HCT116 (cell line): ENCODE measurements around the gene CCM2L. TPM values are rescaled to one million over a fixed set of nuclear protein-coding genes. Genes with fewer than 3 reads are reported as not detected.

Experiments
- ATAC-seq: fragments of 200-7000 bp; cut with Tn5 transposase; 2 replicates; pipeline ENCODE4 v1.9.1; 2020; ENCODE audit warnings: mild to moderate bottlenecking, moderate library complexity
- BruUV-seq: library from RNA; stranded (reverse); fragments of 400-500 nt; replicated peaks from 2 replicates; lab custom pipeline; 2021; lab: Mats Ljungman, UMichigan
- CTCF ChIA-PET: fragments of 300-600 bp; sonication (Branson Sonifier 250); formaldehyde crosslinking; loops from one replicate; lab custom pipeline; 2021; ENCODE audit warnings: antibody characterized with exemption; lab: Charles Lee
- POLR2A ChIA-PET: fragments of 300-600, 350-600 bp; sonication (Branson Sonifier 250); formaldehyde crosslinking; loops from one replicate; lab custom pipeline; 2021; ENCODE audit warnings: antibody characterized with exemption; lab: Charles Lee
- RAD21 ChIA-PET, 2 experiments: fragments of 300-600 bp; sonication (Branson Sonifier 250); formaldehyde crosslinking; loops; one replicate each; lab custom pipeline; 2023; ENCODE audit warnings: low total read pairs in 2 of 2; ENCODE audit not compliant: uncharacterized antibody in 2 of 2, unreplicated experiment in 2 of 2, low non-redundant PET in 1 of 2; lab: Charles Lee
- DNase-seq: peaks from one replicate; pipeline ENCODE4 v3.0.0-alpha.2; 2010; ENCODE audit warnings: low read depth, low spot score
- H2AFZ ChIP-seq: fragments of 200-600 bp; shearing (Covaris generic), sonication (generic); 2 replicates; pipeline ENCODE4 v1.6.1; 2017; ENCODE audit warnings: low read depth, mixed run types, mixed read lengths, antibody characterized with exemption, low read length; ENCODE audit not compliant: poor library complexity, severe bottlenecking
- H3K27ac ChIP-seq: 2 replicates; pipeline ENCODE4 v1.5.1; 2012; ENCODE audit warnings: low read depth, low read length
- H3K27me3 ChIP-seq: fragments of 200-600 bp; sonication (generic); 2 replicates; pipeline ENCODE4 v1.6.1; 2016; ENCODE audit warnings: mixed run types, low read length, mixed read lengths; ENCODE audit not compliant: insufficient read depth
- H3K36me3 ChIP-seq, 2 experiments: fragments of 200-500 bp in 1 of 2; fragments of 200-600 bp in 1 of 2; sonication (Bioruptor generic) in 1 of 2; sonication (generic) in 1 of 2; 2 replicates each; pipeline versions ENCODE4 v1.5.1 to v1.6.1; 2014 to 2016; ENCODE audit warnings: low read length in 2 of 2, inconsistent platforms in 1 of 2, mixed read lengths in 1 of 2, mixed run types in 1 of 2; ENCODE audit not compliant: insufficient read depth in 2 of 2, control insufficient read depth in 1 of 2
- H3K4me1 ChIP-seq, 2 experiments: fragments of 200-600 bp in 1 of 2; sonication (generic) in 1 of 2; 2 replicates each; pipeline versions ENCODE4 v1.5.1 to v1.6.1; 2012 to 2017; ENCODE audit warnings: low read length in 2 of 2, inconsistent platforms in 1 of 2, mild to moderate bottlenecking in 1 of 2, mixed read lengths in 1 of 2, mixed run types in 1 of 2, moderate library complexity in 1 of 2; ENCODE audit not compliant: insufficient read depth in 2 of 2, control insufficient read depth in 1 of 2
- H3K4me2 ChIP-seq: fragments of 200-600 bp; sonication (generic); 2 replicates; pipeline ENCODE4 v1.6.1; 2017; ENCODE audit warnings: mixed run types, low read length, mixed read lengths
- H3K4me3 ChIP-seq, 2 experiments: fragments of 200-600 bp in 1 of 2; sonication (generic) in 1 of 2; replicated peaks in 1 of 2; 2 replicates each; pipeline ENCODE4 v1.5.1; 2011 to 2016; ENCODE audit warnings: low read length in 2 of 2, control low read depth in 1 of 2, low read depth in 1 of 2, mild to moderate bottlenecking in 1 of 2, mixed read lengths in 1 of 2, mixed run types in 1 of 2
- H3K79me2 ChIP-seq: fragments of 200-600 bp; sonication (generic); 2 replicates; pipeline ENCODE4 v1.6.1; 2017; ENCODE audit warnings: mild to moderate bottlenecking, mixed run types, low read length, moderate library complexity, mixed read lengths; ENCODE audit not compliant: insufficient read depth
- H3K9ac ChIP-seq: fragments of 200-600 bp; sonication (generic); 2 replicates; pipeline ENCODE4 v1.6.1; 2016; ENCODE audit warnings: low read length, mixed read lengths
- H3K9me2 ChIP-seq: fragments of 200-600 bp; sonication (generic), shearing (Covaris generic); 2 replicates; pipeline ENCODE4 v1.6.1; 2017; ENCODE audit warnings: mixed run types, mild to moderate bottlenecking, moderate library complexity; ENCODE audit not compliant: insufficient read depth
- H3K9me3 ChIP-seq, 2 experiments: fragments of 200-500 bp in 1 of 2; fragments of 200-600 bp in 1 of 2; sonication (Bioruptor generic) in 1 of 2; sonication (generic) in 1 of 2; 2 replicates each; pipeline ENCODE4 v1.6.1; 2014 to 2017; ENCODE audit warnings: low read length in 2 of 2, mixed read lengths in 2 of 2, inconsistent platforms in 1 of 2, low read depth in 1 of 2, mild to moderate bottlenecking in 1 of 2, mixed run types in 1 of 2, moderate library complexity in 1 of 2; ENCODE audit not compliant: control insufficient read depth in 1 of 2, insufficient read depth in 1 of 2
- H4K20me1 ChIP-seq: fragments of 200-600 bp; sonication (generic), shearing (Covaris generic); 2 replicates; pipeline ENCODE4 v1.6.1; 2017; ENCODE audit warnings: mixed run types, mild to moderate bottlenecking, moderate library complexity; ENCODE audit not compliant: insufficient read depth
- ATF3 ChIP-seq: IDR thresholded peaks from 2 replicates; pipeline ENCODE4 v1.6.1; 2012
- CBX3 ChIP-seq: IDR thresholded peaks from 2 replicates; pipeline ENCODE4 v1.6.1; 2012; ENCODE audit warnings: low read depth
- CEBPB ChIP-seq: IDR thresholded peaks from 2 replicates; pipeline ENCODE4 v1.6.1; 2012; ENCODE audit warnings: low read depth
- CTCF ChIP-seq, 3 experiments: fragments of 200-600 bp in 1 of 3; sonication (generic) in 1 of 3; IDR thresholded peaks in 2 of 3; conservative IDR thresholded peaks in 1 of 3; 2 replicates each; pipeline ENCODE4 v1.5.1; 2012 to 2017; ENCODE audit warnings: low read depth in 2 of 3, low read length in 2 of 3, antibody characterized with exemption in 1 of 3, borderline replicate concordance in 1 of 3, control low read depth in 1 of 3, mild to moderate bottlenecking in 1 of 3, mixed read lengths in 1 of 3, mixed run types in 1 of 3, moderate library complexity in 1 of 3; ENCODE audit not compliant: insufficient read depth in 1 of 3
- EGR1 ChIP-seq: IDR thresholded peaks from 2 replicates; pipeline ENCODE4 v1.6.1; 2012; ENCODE audit warnings: low read depth
- ELF1 ChIP-seq: IDR thresholded peaks from 2 replicates; pipeline ENCODE4 v1.6.1; 2012; ENCODE audit warnings: low read depth, borderline replicate concordance
- EZH2 ChIP-seq: fragments of 200-600 bp; sonication (generic); IDR thresholded peaks from 2 replicates; pipeline ENCODE4 v1.6.1; 2017; ENCODE audit warnings: antibody characterized with exemption, mixed run types
- EZH2phosphoT487 ChIP-seq: fragments of 200-600 bp; IDR thresholded peaks from 2 replicates; pipeline ENCODE4 v1.6.1; 2018; ENCODE audit warnings: antibody characterized with exemption, borderline replicate concordance
- FOSL1 ChIP-seq: IDR thresholded peaks from 2 replicates; pipeline ENCODE4 v1.6.1; 2012; ENCODE audit warnings: low read depth
- JUND ChIP-seq: IDR thresholded peaks from 2 replicates; pipeline ENCODE4 v1.6.1; 2012
- RAD21 ChIP-seq: IDR thresholded peaks from 2 replicates; pipeline ENCODE4 v1.6.1; 2012; ENCODE audit warnings: low read depth, mild to moderate bottlenecking
- SIN3A ChIP-seq: IDR thresholded peaks from 2 replicates; pipeline ENCODE4 v1.6.1; 2012; ENCODE audit warnings: low read depth
- SP1 ChIP-seq: IDR thresholded peaks from 2 replicates; pipeline ENCODE4 v1.6.1; 2012; ENCODE audit warnings: low read depth
- SRF ChIP-seq: IDR thresholded peaks from 2 replicates; pipeline ENCODE4 v1.6.1; 2012; ENCODE audit warnings: low read depth
- TCF7L2 ChIP-seq: IDR thresholded peaks from 2 replicates; pipeline ENCODE4 v1.7.0; 2011; ENCODE audit warnings: borderline replicate concordance, inconsistent platforms; ENCODE audit not compliant: insufficient read depth, insufficient read length; ENCODE audit errors: extremely low read depth
- ZFX ChIP-seq: fragments of 450-650 bp; IDR thresholded peaks from 2 replicates; pipeline ENCODE4 v1.6.1; 2017
- ZNF274 ChIP-seq: fragments of 200-500 bp; sonication (Bioruptor generic); IDR thresholded peaks from 2 replicates; pipeline ENCODE4 v1.6.1; 2014; ENCODE audit warnings: mild to moderate bottlenecking, low read depth, low read length, inconsistent platforms
- intact Hi-C: fragments of 100-400 bp; cut with micrococcal nuclease; formaldehyde crosslinking; loops from 2 replicates; pipeline ENCODE4 v1.10.0; 2022
- total RNA-seq: library from RNA; stranded (reverse); gene quantifications from one replicate; pipeline ENCODE4 v1.2.1, GENCODE V29; 2021; ENCODE audit not compliant: unreplicated experiment
- TF ChIP-seq, protein P1 (sequence below): IDR thresholded peaks from 2 replicates; pipeline ENCODE4 v1.6.1; 2011; ENCODE audit warnings: mild to moderate bottlenecking, low read length, moderate library complexity; ENCODE audit not compliant: insufficient replicate concordance; ENCODE audit errors: extremely low read depth
- TF ChIP-seq, protein P2 (sequence below): IDR thresholded peaks from 2 replicates; pipeline ENCODE4 v1.6.1; 2012; ENCODE audit warnings: low read depth

Gene CCM2L
- total RNA-seq, 1 experiment from 2014 or later, result 1.4 TPM

GRCh38 chr20:32019563-32020463, 9.6 kb downstream of the CCM2L start:
- Histone ChIP-seq H3K27ac (no peak overlapping the region), H3K9ac (no peak overlapping the region), H3K4me3 (peak overlapping the region; percentile 29 to 58), H2AFZ (peak overlapping the region; percentile 50), H3K4me2 (peak overlapping the region; percentile 89), H3K4me1 (peaks cover 9 to 24% of the 10 kb centered on the region in 2 experiments), H3K36me3 (no peaks in the 10 kb centered on the region), H3K27me3 (peaks cover 10% of the 10 kb centered on the region), H3K9me3 (no peaks in the 10 kb centered on the region), H3K9me2 (no peaks in the 10 kb centered on the region), H3K79me2 (no peaks in the 10 kb centered on the region), H4K20me1 (no peaks in the 10 kb centered on the region)
- ATAC-seq, result no peak
- ChIA-PET RAD21 (no interaction called here), POLR2A (no interaction called here), CTCF (interaction anchor here (1.9 kb wide), 1 partner anchor 12 kb away, joined by 7 read pairs; no protein-coding TSS in a partner anchor)
- intact Hi-C loops, result loop anchor here (5.0 kb wide), 1 partner anchor 462 kb away; no protein-coding TSS in a partner anchor
- BruUV-seq, result TSS peak; percentile 32
- DNase-seq, result no peak
- TF ChIP-seq, protein P1, sequence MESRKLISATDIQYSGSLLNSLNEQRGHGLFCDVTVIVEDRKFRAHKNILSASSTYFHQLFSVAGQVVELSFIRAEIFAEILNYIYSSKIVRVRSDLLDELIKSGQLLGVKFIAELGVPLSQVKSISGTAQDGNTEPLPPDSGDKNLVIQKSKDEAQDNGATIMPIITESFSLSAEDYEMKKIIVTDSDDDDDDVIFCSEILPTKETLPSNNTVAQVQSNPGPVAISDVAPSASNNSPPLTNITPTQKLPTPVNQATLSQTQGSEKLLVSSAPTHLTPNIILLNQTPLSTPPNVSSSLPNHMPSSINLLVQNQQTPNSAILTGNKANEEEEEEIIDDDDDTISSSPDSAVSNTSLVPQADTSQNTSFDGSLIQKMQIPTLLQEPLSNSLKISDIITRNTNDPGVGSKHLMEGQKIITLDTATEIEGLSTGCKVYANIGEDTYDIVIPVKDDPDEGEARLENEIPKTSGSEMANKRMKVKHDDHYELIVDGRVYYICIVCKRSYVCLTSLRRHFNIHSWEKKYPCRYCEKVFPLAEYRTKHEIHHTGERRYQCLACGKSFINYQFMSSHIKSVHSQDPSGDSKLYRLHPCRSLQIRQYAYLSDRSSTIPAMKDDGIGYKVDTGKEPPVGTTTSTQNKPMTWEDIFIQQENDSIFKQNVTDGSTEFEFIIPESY, result no peak
- TF ChIP-seq ZNF274, result no peak
- TF ChIP-seq SP1, result no peak
- TF ChIP-seq ZFX, result no peak
- no peak for TF ChIP-seq EGR1
- no peak for TF ChIP-seq ATF3
- TF ChIP-seq SRF, result no peak
- no peak for TF ChIP-seq EZH2phosphoT487
- no peak for TF ChIP-seq RAD21
- no peak for TF ChIP-seq CTCF (IDR thresholded peaks at IDR 0.05 in 2 of 3, conservative IDR thresholded peaks at IDR 0.05 in 1 of 3; ENCODE audit: borderline replicate concordance in 1 of 3, insufficient read depth in 1 of 3, low read depth in 2 of 3, low read length in 2 of 3)
- no peak for TF ChIP-seq TCF7L2
- TF ChIP-seq CEBPB, result no peak
- TF ChIP-seq CBX3, result no peak
- no peak for TF ChIP-seq JUND
- no peak for TF ChIP-seq EZH2
- TF ChIP-seq ELF1, result no peak
- TF ChIP-seq SIN3A, result no peak
- TF ChIP-seq FOSL1, result no peak
- TF ChIP-seq, protein P2, sequence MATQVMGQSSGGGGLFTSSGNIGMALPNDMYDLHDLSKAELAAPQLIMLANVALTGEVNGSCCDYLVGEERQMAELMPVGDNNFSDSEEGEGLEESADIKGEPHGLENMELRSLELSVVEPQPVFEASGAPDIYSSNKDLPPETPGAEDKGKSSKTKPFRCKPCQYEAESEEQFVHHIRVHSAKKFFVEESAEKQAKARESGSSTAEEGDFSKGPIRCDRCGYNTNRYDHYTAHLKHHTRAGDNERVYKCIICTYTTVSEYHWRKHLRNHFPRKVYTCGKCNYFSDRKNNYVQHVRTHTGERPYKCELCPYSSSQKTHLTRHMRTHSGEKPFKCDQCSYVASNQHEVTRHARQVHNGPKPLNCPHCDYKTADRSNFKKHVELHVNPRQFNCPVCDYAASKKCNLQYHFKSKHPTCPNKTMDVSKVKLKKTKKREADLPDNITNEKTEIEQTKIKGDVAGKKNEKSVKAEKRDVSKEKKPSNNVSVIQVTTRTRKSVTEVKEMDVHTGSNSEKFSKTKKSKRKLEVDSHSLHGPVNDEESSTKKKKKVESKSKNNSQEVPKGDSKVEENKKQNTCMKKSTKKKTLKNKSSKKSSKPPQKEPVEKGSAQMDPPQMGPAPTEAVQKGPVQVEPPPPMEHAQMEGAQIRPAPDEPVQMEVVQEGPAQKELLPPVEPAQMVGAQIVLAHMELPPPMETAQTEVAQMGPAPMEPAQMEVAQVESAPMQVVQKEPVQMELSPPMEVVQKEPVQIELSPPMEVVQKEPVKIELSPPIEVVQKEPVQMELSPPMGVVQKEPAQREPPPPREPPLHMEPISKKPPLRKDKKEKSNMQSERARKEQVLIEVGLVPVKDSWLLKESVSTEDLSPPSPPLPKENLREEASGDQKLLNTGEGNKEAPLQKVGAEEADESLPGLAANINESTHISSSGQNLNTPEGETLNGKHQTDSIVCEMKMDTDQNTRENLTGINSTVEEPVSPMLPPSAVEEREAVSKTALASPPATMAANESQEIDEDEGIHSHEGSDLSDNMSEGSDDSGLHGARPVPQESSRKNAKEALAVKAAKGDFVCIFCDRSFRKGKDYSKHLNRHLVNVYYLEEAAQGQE, result no peak
